Endothelial cell of umbilical vein (primary cell): ENCODE measurements around the gene CLN3. TPM values are rescaled to one million over a fixed set of nuclear protein-coding genes. Genes with fewer than 3 reads are reported as not detected.

Source experiments
- BruUV-seq: library from RNA; stranded (reverse); fragments of 400-500 nt; replicated peaks from 2 replicates; lab custom pipeline; 2021; lab: Mats Ljungman, UMichigan
- CTCF ChIA-PET: fragments of 300-600, 350-600 bp; sonication (Branson Sonifier 250); formaldehyde crosslinking; loops from one replicate; lab custom pipeline; 2021; ENCODE audit warnings: antibody characterized with exemption, inconsistent platforms; lab: Charles Lee
- POLR2A ChIA-PET: fragments of 300-600, 350-600 bp; sonication (Branson Sonifier 250); formaldehyde crosslinking; loops from one replicate; lab custom pipeline; 2021; ENCODE audit warnings: antibody characterized with exemption, inconsistent platforms; lab: Charles Lee
- DNase-seq: peaks from one replicate; pipeline ENCODE4 v3.0.0-alpha.2; 2011; ENCODE audit warnings: low read depth, low spot score
- FAIRE-seq: peaks from 2 replicates; lab custom pipeline; 2011; peaks lifted over from hg19 to GRCh38; lab: Jason Lieb, UNC
- H2AFZ ChIP-seq: 2 replicates; pipeline ENCODE4 v1.6.0; 2012; ENCODE audit warnings: low read depth, low read length, control low read depth, inconsistent platforms
- H3K27ac ChIP-seq: 2 replicates; pipeline ENCODE4 v1.5.1; 2011; ENCODE audit warnings: low read depth, mild to moderate bottlenecking, control low read depth, low read length, moderate library complexity; ENCODE audit not compliant: insufficient read depth
- H3K27me3 ChIP-seq, 2 experiments: 2 replicates each; pipeline versions ENCODE4 v1.6.0 to v1.6.1; 2011; ENCODE audit warnings: low read length in 2 of 2, mixed read lengths in 1 of 2; ENCODE audit not compliant: control insufficient read depth in 2 of 2, insufficient read depth in 2 of 2
- H3K36me3 ChIP-seq, 2 experiments: 2 replicates in 1 of 2; 3 replicates in 1 of 2; pipeline ENCODE4 v1.5.1; 2011; ENCODE audit warnings: low read length in 2 of 2, mild to moderate bottlenecking in 1 of 2, moderate library complexity in 1 of 2; ENCODE audit not compliant: control insufficient read depth in 2 of 2, insufficient read depth in 2 of 2; ENCODE audit errors: extremely low read depth in 1 of 2
- H3K4me1 ChIP-seq: 3 replicates; pipeline ENCODE4 v1.5.1; 2011; ENCODE audit warnings: mild to moderate bottlenecking, low read length; ENCODE audit not compliant: control insufficient read depth, insufficient read depth; ENCODE audit errors: extremely low read depth
- H3K4me2 ChIP-seq: 2 replicates; pipeline ENCODE4 v1.6.1; 2011; ENCODE audit warnings: low read length, control low read depth, mixed read lengths; ENCODE audit not compliant: insufficient read depth
- H3K4me3 ChIP-seq, 3 experiments: fragments of 200-600 bp in 1 of 3; sonication (generic), shearing (Covaris generic) in 1 of 3; replicated peaks in 1 of 3; 2 replicates each; pipeline ENCODE4 v1.5.1; 2011 to 2016; ENCODE audit warnings: control low read depth in 3 of 3, low read length in 3 of 3, mild to moderate bottlenecking in 2 of 3, inconsistent platforms in 1 of 3, low read depth in 1 of 3, moderate library complexity in 1 of 3; ENCODE audit not compliant: insufficient read depth in 1 of 3
- H3K79me2 ChIP-seq: 2 replicates; pipeline ENCODE4 v1.6.0; 2012; ENCODE audit warnings: low read length, inconsistent platforms; ENCODE audit not compliant: control insufficient read depth, insufficient read depth
- H3K9ac ChIP-seq: replicated peaks from 2 replicates; pipeline ENCODE3; 2011; ENCODE audit warnings: low read length, control low read depth; ENCODE audit not compliant: insufficient read depth; ENCODE audit errors: extremely low read depth
- H3K9me1 ChIP-seq: replicated peaks from 3 replicates; pipeline ENCODE4 v1.6.0; 2011; ENCODE audit warnings: mild to moderate bottlenecking, low read length; ENCODE audit not compliant: control insufficient read depth, insufficient read depth; ENCODE audit errors: extremely low read depth
- H3K9me3 ChIP-seq: replicated peaks from 2 replicates; pipeline ENCODE4 v1.5.1; 2012; ENCODE audit warnings: low read length, inconsistent platforms; ENCODE audit not compliant: control insufficient read depth, insufficient read depth
- H4K20me1 ChIP-seq: replicated peaks from 2 replicates; pipeline ENCODE3; 2011; ENCODE audit warnings: mild to moderate bottlenecking, low read length; ENCODE audit not compliant: control insufficient read depth, insufficient read depth; ENCODE audit errors: extremely low read depth
- CTCF ChIP-seq, 2 donors: IDR thresholded peaks; 1 replicate in 1 of 2; 2 replicates in 1 of 2; pipeline ENCODE4 v1.5.1; 2011; ENCODE audit warnings: low read length in 2 of 2, mild to moderate bottlenecking in 2 of 2, moderate library complexity in 2 of 2, control low read depth in 1 of 2, inconsistent platforms in 1 of 2, low read depth in 1 of 2; ENCODE audit not compliant: insufficient read depth in 1 of 2; ENCODE audit errors: extremely low read depth in 1 of 2
- EZH2 ChIP-seq: IDR thresholded peaks from 2 replicates; pipeline ENCODE4 v1.6.1; 2012; ENCODE audit warnings: borderline replicate concordance, low read depth, mild to moderate bottlenecking, moderate library complexity, low read length, inconsistent platforms; ENCODE audit not compliant: severe bottlenecking
- FOS ChIP-seq: IDR thresholded peaks from 2 replicates; pipeline ENCODE4 v1.6.1; 2011; ENCODE audit warnings: mild to moderate bottlenecking, low read length, moderate library complexity, borderline replicate concordance; ENCODE audit not compliant: insufficient read depth
- GATA2 ChIP-seq: IDR thresholded peaks from 2 replicates; pipeline ENCODE4 v1.7.0; 2011; ENCODE audit warnings: low read depth, mild to moderate bottlenecking, moderate library complexity, mixed read lengths, low read length; ENCODE audit not compliant: insufficient read length, insufficient read depth
- JUN ChIP-seq: IDR thresholded peaks from 2 replicates; pipeline ENCODE4 v1.6.1; 2011; ENCODE audit warnings: borderline replicate concordance, low read depth; ENCODE audit not compliant: insufficient read length, insufficient read depth
- MYC ChIP-seq: IDR thresholded peaks from one replicate; pipeline ENCODE4 v1.6.1; 2011; ENCODE audit warnings: mild to moderate bottlenecking, low read depth, low read length
- POLR2A ChIP-seq: IDR thresholded peaks from 2 replicates; pipeline ENCODE4 v1.6.1; 2012; ENCODE audit warnings: low read depth, mild to moderate bottlenecking, control low read depth, low read length
- POLR2AphosphoS5 ChIP-seq: IDR thresholded peaks from 2 replicates; pipeline ENCODE4 v1.6.1; 2012; ENCODE audit warnings: low read depth, mild to moderate bottlenecking, control low read depth, low read length, moderate library complexity; ENCODE audit not compliant: insufficient read depth
- dilution Hi-C: fragments of 300-500 bp; cut with MboI; formaldehyde crosslinking; loops from one replicate; pipeline ENCODE4 v1.15.0; 2019; ENCODE audit warnings: low sequenced_read_pairs; ENCODE audit not compliant: extremely low pct_ligation_motif_present
- intact Hi-C: fragments of 100-400 bp; cut with micrococcal nuclease; formaldehyde crosslinking; loops from one replicate; pipeline ENCODE4 v1.10.0; 2022
- polyA plus RNA-seq, 4 experiments: library from polyadenylated mRNA; depleted of rRNA in 3 of 4; stranded (reverse) in 3 of 4; unstranded in 1 of 4; fragments of >200 nt; gene quantifications; 2 replicates each; pipeline versions ENCODE4 v1.2.1 to v1.2.3, GENCODE V29; 2011 to 2012; ENCODE audit warnings: missing spikeins in 1 of 4
- total RNA-seq: library from RNA; stranded (reverse); gene quantifications from 2 replicates; pipeline ENCODE4 v1.2.3, GENCODE V29; 2021
- TF ChIP-seq, protein P1 (sequence below): IDR thresholded peaks from 2 replicates; pipeline ENCODE4 v1.6.1; 2011; ENCODE audit not compliant: insufficient read depth, insufficient read length

Gene CLN3
- total and polyA plus RNA-seq, 2 donors (not counting 3 experiments of a cell fraction or from before 2014, with no cell fraction given) = 40.2 to 76.1 TPM

DNA sequence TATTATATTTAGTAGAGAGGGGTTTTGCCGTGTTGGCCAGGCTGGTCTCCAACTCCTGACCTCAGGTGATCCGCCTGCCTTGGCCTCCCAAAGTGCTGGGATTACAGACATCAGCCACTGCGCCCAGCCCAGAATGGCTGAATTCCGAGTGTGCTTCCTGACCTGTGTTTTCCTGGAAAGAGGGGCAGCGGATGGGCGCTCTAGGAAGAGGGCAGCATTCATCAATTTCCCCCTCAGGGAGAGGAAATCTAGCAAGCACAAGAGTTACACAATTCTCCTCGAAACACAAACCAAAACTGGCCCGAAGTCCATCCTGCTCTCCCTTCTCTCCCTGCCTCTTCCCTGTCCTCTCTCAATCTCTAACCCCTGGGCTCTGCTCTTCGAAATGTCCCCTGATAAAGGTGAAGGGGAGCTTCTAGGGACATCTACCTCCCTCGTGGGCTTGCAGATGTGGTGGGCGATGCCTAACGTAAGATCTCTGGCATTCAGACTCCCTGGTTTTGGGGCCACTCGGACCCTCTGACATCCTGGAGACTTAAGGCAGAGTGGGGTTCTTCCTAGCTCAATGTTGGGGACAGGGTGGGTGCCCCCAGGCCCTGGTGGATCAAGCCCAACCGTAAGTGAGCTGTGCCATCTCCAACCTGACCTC is 13.7 kb upstream of the CLN3 start:
- no peak overlapping the region for H3K4me2 ChIP-seq
- H3K9ac ChIP-seq = no peak overlapping the region
- H3K4me1 ChIP-seq = no peaks in the 10 kb centered on the region
- no peak for DNase-seq
- H3K27ac ChIP-seq = no peak overlapping the region
- no peaks in the 10 kb centered on the region for H3K9me1 ChIP-seq
- H2AFZ ChIP-seq = no peak overlapping the region
- TF ChIP-seq, protein P1, sequence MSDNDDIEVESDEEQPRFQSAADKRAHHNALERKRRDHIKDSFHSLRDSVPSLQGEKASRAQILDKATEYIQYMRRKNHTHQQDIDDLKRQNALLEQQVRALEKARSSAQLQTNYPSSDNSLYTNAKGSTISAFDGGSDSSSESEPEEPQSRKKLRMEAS = no peak
- no peak for TF ChIP-seq JUN
- no peak for TF ChIP-seq EZH2
- no peak for TF ChIP-seq CTCF (IDR thresholded peaks at IDR 0.05; ENCODE audit: extremely low read depth in 1 of 2, insufficient read depth in 1 of 2, low read depth in 1 of 2, low read length in 2 of 2)
- no peak for TF ChIP-seq FOS
- TF ChIP-seq POLR2A = no peak
- no peak for TF ChIP-seq GATA2
- TF ChIP-seq POLR2AphosphoS5 = no peak
- TF ChIP-seq MYC = no peak
- intact Hi-C loops (no loop called here), dilution Hi-C loops (no loop called here)
- no peaks in the 10 kb centered on the region for H3K36me3 ChIP-seq
- no peaks in the 10 kb centered on the region for H4K20me1 ChIP-seq
- CTCF ChIA-PET = no interaction called here
- FAIRE-seq = no peak
- no peak overlapping the region for H3K4me3 ChIP-seq
- BruUV-seq = no TSS peak
- H3K79me2 ChIP-seq = no peaks in the 10 kb centered on the region
- H3K9me3 ChIP-seq = no peaks in the 10 kb centered on the region
- POLR2A ChIA-PET = no interaction called here
- H3K27me3 ChIP-seq = no peaks in the 10 kb centered on the region
